Caco-2 (cell line): ENCODE measurements around the gene PITHD1. TPM values are rescaled to one million over a fixed set of nuclear protein-coding genes. Genes with fewer than 3 reads are reported as not detected.

ENCODE experiments used
- BruUV-seq: library from RNA; stranded (reverse); fragments of 400-500 nt; replicated peaks from 2 replicates; lab custom pipeline; 2021; lab: Mats Ljungman, UMichigan
- CTCF ChIA-PET: fragments of 300-600 bp; sonication (Branson Sonifier 250); formaldehyde crosslinking; loops from one replicate; lab custom pipeline; 2022; ENCODE audit warnings: antibody characterized with exemption; lab: Charles Lee
- POLR2A ChIA-PET: fragments of 300-600 bp; sonication (Branson Sonifier 250); formaldehyde crosslinking; loops from one replicate; lab custom pipeline; 2022; ENCODE audit warnings: antibody characterized with exemption; lab: Charles Lee
- DNase-seq, 2 experiments: peaks; one replicate each; pipeline versions ENCODE4 v3.0.0 to v3.0.0-alpha.2; 2020 to 2022
- H3K27me3 ChIP-seq: replicated peaks from 2 replicates; pipeline ENCODE4 v1.6.0; 2011; ENCODE audit warnings: low read length; ENCODE audit not compliant: control insufficient read depth, insufficient read depth
- H3K36me3 ChIP-seq: 2 replicates; pipeline ENCODE4 v1.5.1; 2011; ENCODE audit warnings: low read length; ENCODE audit not compliant: control insufficient read depth, insufficient read depth
- H3K4me1 ChIP-seq: fragments of 250-450 bp; sonication (Bioruptor Pico); 2 replicates; pipeline ENCODE4 v1.5.1; 2020; ENCODE audit warnings: mild to moderate bottlenecking
- H3K4me3 ChIP-seq: 2 replicates; pipeline ENCODE4 v1.5.1; 2011; ENCODE audit warnings: low read depth, mild to moderate bottlenecking, control low read depth, low read length
- H3K9me3 ChIP-seq: fragments of 250-450 bp; sonication (Bioruptor Pico); 2 replicates; pipeline ENCODE4 v1.5.1; 2020; ENCODE audit warnings: mild to moderate bottlenecking, moderate library complexity
- H3K27ac Mint-ChIP-seq: one replicate; pipeline ENCODE4 v1.8.0; 2022; ENCODE audit warnings: mixed read lengths; ENCODE audit not compliant: unreplicated experiment
- H3K27me3 Mint-ChIP-seq: one replicate; pipeline ENCODE4 v1.8.0; 2022; ENCODE audit warnings: mixed read lengths; ENCODE audit not compliant: insufficient read depth, unreplicated experiment
- H3K36me3 Mint-ChIP-seq: one replicate; pipeline ENCODE4 v1.8.0; 2022; ENCODE audit warnings: mild to moderate bottlenecking, mixed read lengths; ENCODE audit not compliant: insufficient read depth, unreplicated experiment
- H3K4me1 Mint-ChIP-seq: one replicate; pipeline ENCODE4 v1.8.0; 2022; ENCODE audit warnings: low read depth, mixed read lengths; ENCODE audit not compliant: unreplicated experiment
- H3K4me3 Mint-ChIP-seq: one replicate; pipeline ENCODE4 v1.8.0; 2022; ENCODE audit warnings: mild to moderate bottlenecking, moderate library complexity, mixed read lengths; ENCODE audit not compliant: unreplicated experiment
- H3K9me3 Mint-ChIP-seq: one replicate; pipeline ENCODE4 v1.8.0; 2022; ENCODE audit warnings: mixed read lengths; ENCODE audit not compliant: unreplicated experiment
- intact Hi-C: fragments of 100-400 bp; cut with micrococcal nuclease; formaldehyde crosslinking; loops from one replicate; pipeline ENCODE4 v1.10.0; 2022; ENCODE audit not compliant: unreplicated experiment
- total RNA-seq: library from RNA; stranded (reverse); gene quantifications from 2 replicates; pipeline ENCODE4 v1.2.3, GENCODE V29; 2022
- TF ChIP-seq, protein P1 (sequence below), 2 experiments: fragments of 200-600 bp in 1 of 2; IDR thresholded peaks; 1 replicate in 1 of 2; 2 replicates in 1 of 2; pipeline versions ENCODE4 v1.5.1 to v1.8.0; 2011 to 2022; ENCODE audit warnings: antibody characterized with exemption in 1 of 2, control low read depth in 1 of 2, inconsistent platforms in 1 of 2, low read depth in 1 of 2, low read length in 1 of 2, mild to moderate bottlenecking in 1 of 2, moderate library complexity in 1 of 2; ENCODE audit not compliant: insufficient read depth in 1 of 2, severe bottlenecking in 1 of 2, unreplicated experiment in 1 of 2

The PITHD1 gene
- total RNA-seq, 1 experiment from 2014 or later, result 47.8 TPM

DNA sequence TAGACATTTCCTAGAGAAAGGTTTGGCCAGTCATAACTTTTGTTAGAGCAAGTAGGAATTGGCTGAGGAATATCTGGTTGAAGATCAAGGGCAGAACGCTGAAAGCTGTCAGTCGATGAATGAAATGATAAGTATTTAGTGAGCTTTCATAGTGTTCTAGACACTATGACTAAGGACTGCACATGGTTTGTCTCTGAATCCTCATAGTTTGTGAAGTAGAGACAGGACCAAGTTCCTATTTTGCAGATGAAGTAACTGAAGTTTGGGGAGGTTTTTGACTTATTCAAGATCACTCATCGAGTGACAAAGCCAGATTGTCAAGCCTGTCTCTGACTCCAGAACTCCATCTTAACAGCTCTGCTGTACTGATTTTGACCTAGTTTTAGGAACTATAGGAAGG lies 30.2 kb upstream of the PITHD1 start:
- H3K4me3 Mint-ChIP-seq, result no peak overlapping the region
- ChIA-PET CTCF (no interaction called here), POLR2A (no interaction called here)
- no peaks in the 10 kb centered on the region for H3K27me3 Mint-ChIP-seq
- no peaks in the 10 kb centered on the region for H3K9me3 ChIP-seq
- peaks cover 45% of the 10 kb centered on the region for H3K36me3 Mint-ChIP-seq
- no peak for DNase-seq
- no peaks in the 10 kb centered on the region for H3K4me1 ChIP-seq
- H3K36me3 ChIP-seq, result no peaks in the 10 kb centered on the region; the same call in none of the 2 replicates
- H3K9me3 Mint-ChIP-seq, result no peaks in the 10 kb centered on the region
- no peaks in the 10 kb centered on the region for H3K27me3 ChIP-seq
- no peak overlapping the region for H3K27ac Mint-ChIP-seq
- intact Hi-C loops, result loop anchor here (5.0 kb wide), 1 partner anchor 41 kb away; no protein-coding TSS in a partner anchor
- BruUV-seq, result no TSS peak
- H3K4me1 Mint-ChIP-seq, result no peaks in the 10 kb centered on the region
- no peak overlapping the region for H3K4me3 ChIP-seq
- TF ChIP-seq, protein P1, sequence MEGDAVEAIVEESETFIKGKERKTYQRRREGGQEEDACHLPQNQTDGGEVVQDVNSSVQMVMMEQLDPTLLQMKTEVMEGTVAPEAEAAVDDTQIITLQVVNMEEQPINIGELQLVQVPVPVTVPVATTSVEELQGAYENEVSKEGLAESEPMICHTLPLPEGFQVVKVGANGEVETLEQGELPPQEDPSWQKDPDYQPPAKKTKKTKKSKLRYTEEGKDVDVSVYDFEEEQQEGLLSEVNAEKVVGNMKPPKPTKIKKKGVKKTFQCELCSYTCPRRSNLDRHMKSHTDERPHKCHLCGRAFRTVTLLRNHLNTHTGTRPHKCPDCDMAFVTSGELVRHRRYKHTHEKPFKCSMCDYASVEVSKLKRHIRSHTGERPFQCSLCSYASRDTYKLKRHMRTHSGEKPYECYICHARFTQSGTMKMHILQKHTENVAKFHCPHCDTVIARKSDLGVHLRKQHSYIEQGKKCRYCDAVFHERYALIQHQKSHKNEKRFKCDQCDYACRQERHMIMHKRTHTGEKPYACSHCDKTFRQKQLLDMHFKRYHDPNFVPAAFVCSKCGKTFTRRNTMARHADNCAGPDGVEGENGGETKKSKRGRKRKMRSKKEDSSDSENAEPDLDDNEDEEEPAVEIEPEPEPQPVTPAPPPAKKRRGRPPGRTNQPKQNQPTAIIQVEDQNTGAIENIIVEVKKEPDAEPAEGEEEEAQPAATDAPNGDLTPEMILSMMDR (IDR thresholded peaks at IDR 0.05; ENCODE audit: insufficient read depth in 1 of 2, low read depth in 1 of 2, low read length in 1 of 2, severe bottlenecking in 1 of 2, unreplicated experiment in 1 of 2), result no peak

DNA sequence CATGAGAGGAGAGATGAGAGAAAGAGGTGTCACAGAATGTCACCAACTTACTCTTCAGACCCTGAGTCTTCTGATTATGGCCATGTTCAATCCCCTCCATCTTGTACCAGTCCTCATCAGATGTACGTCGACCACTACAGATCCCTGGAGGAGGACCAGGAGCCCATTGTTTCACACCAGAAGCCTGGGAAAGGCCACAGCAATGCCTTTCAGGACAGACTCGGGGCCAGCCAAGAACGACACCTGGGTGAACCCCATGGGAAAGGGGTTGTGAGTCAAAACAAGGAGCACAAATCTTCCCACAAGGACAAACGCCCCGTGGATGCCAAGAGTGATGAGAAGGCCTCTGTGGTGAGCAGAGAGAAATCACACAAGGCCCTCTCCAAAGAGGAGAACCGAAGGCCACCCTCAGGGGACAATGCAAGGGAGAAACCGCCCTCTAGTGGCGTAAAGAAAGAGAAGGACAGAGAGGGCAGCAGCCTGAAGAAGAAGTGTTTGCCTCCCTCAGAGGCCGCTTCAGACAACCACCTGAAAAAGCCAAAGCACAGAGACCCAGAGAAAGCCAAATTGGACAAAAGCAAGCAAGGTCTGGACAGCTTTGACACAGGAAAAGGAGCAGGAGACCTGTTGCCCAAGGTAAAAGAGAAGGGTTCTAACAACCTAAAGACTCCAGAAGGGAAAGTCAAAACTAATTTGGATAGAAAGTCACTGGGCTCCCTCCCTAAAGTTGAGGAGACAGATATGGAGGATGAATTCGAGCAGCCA lies 27.0 kb upstream of the PITHD1 start:
- Mint-ChIP-seq H3K27ac (peak overlapping the region; percentile 45), H3K36me3 (peaks cover 65% of the 10 kb centered on the region), H3K4me1 (no peaks in the 10 kb centered on the region), H3K9me3 (no peaks in the 10 kb centered on the region), H3K4me3 (no peak overlapping the region), H3K27me3 (no peaks in the 10 kb centered on the region)
- ChIA-PET CTCF (no interaction called here), POLR2A (no interaction called here)
- intact Hi-C loops, result loop anchor here (1.0 kb wide), 1 partner anchor 59 kb away; no protein-coding TSS in a partner anchor
- Histone ChIP-seq H3K9me3 (no peaks in the 10 kb centered on the region), H3K36me3 (no peaks in the 10 kb centered on the region; the same call in none of the 2 replicates), H3K27me3 (no peaks in the 10 kb centered on the region), H3K4me3 (no peak overlapping the region), H3K4me1 (no peaks in the 10 kb centered on the region)
- BruUV-seq, result TSS peak; percentile 9
- TF ChIP-seq, protein P1 (IDR thresholded peaks at IDR 0.05; ENCODE audit: insufficient read depth in 1 of 2, low read depth in 1 of 2, low read length in 1 of 2, severe bottlenecking in 1 of 2, unreplicated experiment in 1 of 2), result peak; percentile 55 to 73
- peak; percentile 54 to 62 for DNase-seq

DNA sequence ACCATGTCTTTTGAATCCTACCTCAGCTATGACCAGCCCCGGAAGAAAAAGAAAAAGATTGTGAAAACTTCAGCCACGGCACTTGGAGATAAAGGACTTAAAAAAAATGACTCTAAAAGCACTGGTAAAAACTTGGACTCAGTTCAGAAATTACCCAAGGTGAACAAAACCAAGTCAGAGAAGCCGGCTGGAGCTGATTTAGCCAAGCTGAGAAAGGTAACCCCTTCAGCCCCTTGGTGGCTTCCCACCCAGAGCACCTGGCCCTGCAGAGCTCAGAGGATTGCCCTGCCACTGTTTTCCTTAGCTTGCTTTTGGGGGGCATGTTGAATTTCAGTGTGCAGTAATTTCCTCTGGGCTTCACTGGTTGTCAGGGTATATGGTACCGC lies 26.4 kb upstream of the PITHD1 start:
- Histone ChIP-seq H3K4me3 (no peak overlapping the region), H3K36me3 (peaks cover 1% of the 10 kb centered on the region), H3K4me1 (no peaks in the 10 kb centered on the region), H3K27me3 (no peaks in the 10 kb centered on the region), H3K9me3 (no peaks in the 10 kb centered on the region)
- intact Hi-C loops, result loop anchor here (1.0 kb wide), 1 partner anchor 60 kb away; no protein-coding TSS in a partner anchor
- CTCF ChIA-PET, result no interaction called here
- no peaks in the 10 kb centered on the region for H3K27me3 Mint-ChIP-seq
- peaks cover 65% of the 10 kb centered on the region for H3K36me3 Mint-ChIP-seq
- DNase-seq, result no peak
- H3K9me3 Mint-ChIP-seq, result no peaks in the 10 kb centered on the region
- no peaks in the 10 kb centered on the region for H3K4me1 Mint-ChIP-seq
- TF ChIP-seq, protein P1 (IDR thresholded peaks at IDR 0.05; ENCODE audit: insufficient read depth in 1 of 2, low read depth in 1 of 2, low read length in 1 of 2, severe bottlenecking in 1 of 2, unreplicated experiment in 1 of 2), result no peak
- BruUV-seq, result no TSS peak
- POLR2A ChIA-PET, result no interaction called here
- no peak overlapping the region for H3K4me3 Mint-ChIP-seq
- peak overlapping the region; percentile 45 for H3K27ac Mint-ChIP-seq
